ENCODE data around the gene LRMDA. TPM values are rescaled to one million over a fixed set of nuclear protein-coding genes. Genes with fewer than 3 reads are reported as not detected.

The LRMDA gene
- total and polyA plus RNA-seq, 2 of the 8 experiments (the other 6 are each of a cell fraction or from before 2014, with no cell fraction given) = 0.86 to 2.8 TPM

DNA sequence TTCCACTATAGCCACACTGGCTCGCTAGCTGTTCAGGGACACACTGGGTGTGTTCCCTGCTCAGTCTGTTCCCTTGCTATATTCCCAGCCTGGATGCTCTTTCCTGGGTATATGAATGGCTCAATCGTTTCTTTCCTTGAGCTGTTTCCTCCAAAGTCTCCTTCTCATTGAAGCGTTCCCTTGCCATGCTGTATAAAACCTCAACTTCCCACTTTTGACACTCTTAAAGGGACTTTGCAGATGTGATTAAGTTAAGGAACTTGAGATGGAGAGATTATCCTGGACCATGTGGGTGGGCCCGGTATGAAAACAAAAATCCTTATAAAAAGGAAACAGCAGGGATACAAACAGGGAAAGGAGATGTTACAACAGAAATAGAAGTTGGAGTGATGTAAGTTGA, 973.1 kb downstream of the LRMDA start:
- H3K79me1 ChIP-seq (ENCODE audit: low read depth, low read length) = no peaks in the 10 kb centered on the region
- TF ChIP-seq, protein P1, sequence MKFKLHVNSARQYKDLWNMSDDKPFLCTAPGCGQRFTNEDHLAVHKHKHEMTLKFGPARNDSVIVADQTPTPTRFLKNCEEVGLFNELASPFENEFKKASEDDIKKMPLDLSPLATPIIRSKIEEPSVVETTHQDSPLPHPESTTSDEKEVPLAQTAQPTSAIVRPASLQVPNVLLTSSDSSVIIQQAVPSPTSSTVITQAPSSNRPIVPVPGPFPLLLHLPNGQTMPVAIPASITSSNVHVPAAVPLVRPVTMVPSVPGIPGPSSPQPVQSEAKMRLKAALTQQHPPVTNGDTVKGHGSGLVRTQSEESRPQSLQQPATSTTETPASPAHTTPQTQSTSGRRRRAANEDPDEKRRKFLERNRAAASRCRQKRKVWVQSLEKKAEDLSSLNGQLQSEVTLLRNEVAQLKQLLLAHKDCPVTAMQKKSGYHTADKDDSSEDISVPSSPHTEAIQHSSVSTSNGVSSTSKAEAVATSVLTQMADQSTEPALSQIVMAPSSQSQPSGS (IDR thresholded peaks at IDR 0.05; ENCODE audit: low read length) = no peak
- TF ChIP-seq JUN (IDR thresholded peaks at IDR 0.05; ENCODE audit: low read depth, low read length) (no peak), EZH2 (IDR thresholded peaks at IDR 0.05; ENCODE audit: low read depth, low read length, severe bottlenecking) (no peak), HDAC6 (IDR thresholded peaks at IDR 0.05; ENCODE audit: low read depth, low read length) (no peak), CEBPB (IDR thresholded peaks at IDR 0.05; ENCODE audit: low read depth, low read length) (no peak), ZNF274 (IDR thresholded peaks at IDR 0.05; ENCODE audit: borderline replicate concordance, extremely low read depth, low read length) (no peak), GABPA (IDR thresholded peaks at IDR 0.05; ENCODE audit: borderline replicate concordance, insufficient read depth, low read length) (no peak), BACH1 (IDR thresholded peaks at IDR 0.05; ENCODE audit: low read length) (no peak), GTF2F1 (IDR thresholded peaks at IDR 0.05; ENCODE audit: borderline replicate concordance, low read depth, low read length) (no peak)

More for the DNA sequence above, 973.1 kb downstream of the LRMDA start:
- H4K5ac ChIP-seq (ENCODE audit: insufficient read length, low read depth, low read length) = no peak overlapping the region
- H3K14ac ChIP-seq (ENCODE audit: insufficient read length) = no peak overlapping the region
- H3K4ac ChIP-seq (replicated peaks; ENCODE audit: insufficient read length, low read depth, low read length) = no peak overlapping the region
- no peaks in the 10 kb centered on the region for H4K20me1 ChIP-seq (replicated peaks in 1 of 2; ENCODE audit: control insufficient read depth in 1 of 2, insufficient read depth in 2 of 2, low read length in 2 of 2)
- H2BK5ac ChIP-seq (ENCODE audit: low read depth, low read length) = no peak overlapping the region
- H2BK15ac ChIP-seq (ENCODE audit: low read length) = no peak overlapping the region
- no peak overlapping the region for H3K9ac ChIP-seq (replicated peaks in 1 of 4; ENCODE audit: extremely low read depth in 1 of 4, low read depth in 3 of 4, low read length in 3 of 4)
- no peak overlapping the region for H4K8ac ChIP-seq (ENCODE audit: extremely low read depth, insufficient read depth, low read length)
- H2BK12ac ChIP-seq (ENCODE audit: low read depth, low read length) = no peak overlapping the region
- no peaks in the 10 kb centered on the region for H3K27me3 ChIP-seq (replicated peaks in 1 of 4; ENCODE audit: control insufficient read depth in 3 of 4, extremely low read depth in 1 of 4, insufficient read depth in 3 of 4, low read length in 3 of 4)
- no peak overlapping the region for H2AFZ ChIP-seq (ENCODE audit: low read length)
- no peak for FAIRE-seq
- H3K56ac ChIP-seq (replicated peaks; ENCODE audit: insufficient read length, low read depth, low read length) = no peak overlapping the region
- H3K9me3 ChIP-seq (ENCODE audit: insufficient read depth in 2 of 2, low read depth in 1 of 2, low read length in 1 of 2) = no peaks in the 10 kb centered on the region
- no peaks in the 10 kb centered on the region for H3K36me3 ChIP-seq (ENCODE audit: control insufficient read depth in 2 of 4, insufficient read depth in 4 of 4, low read length in 3 of 4)
- no peak overlapping the region for H3K23ac ChIP-seq (ENCODE audit: insufficient read length)
- no peaks in the 10 kb centered on the region for H3K23me2 ChIP-seq (ENCODE audit: low read depth, low read length)
- no peak overlapping the region for H2BK20ac ChIP-seq (ENCODE audit: low read length)
- no peak overlapping the region for H3K18ac ChIP-seq (ENCODE audit: extremely low read depth, low read length)
- H3K4me2 ChIP-seq (ENCODE audit: insufficient read depth in 1 of 2, low read depth in 2 of 2, low read length in 2 of 2) = no peak overlapping the region
- POLR2A ChIA-PET (ENCODE audit: partially characterized antibody) = no interaction called here
- CTCF ChIA-PET (ENCODE audit: partially characterized antibody) = no interaction called here
- 85% methylated on average over 4 of the region's 4 CpGs; no CpG with 5 or more reads in 1 of the 2 experiments for WGBS, 2 experiments (ENCODE audit: extremely low coverage in 1 of 2, insufficient coverage in 1 of 2, insufficient read length in 1 of 2, insufficient replicate concordance in 2 of 2, low coverage in 1 of 2, low lambda C conversion rate in 2 of 2, missing lambda C conversion rate in 1 of 2)
- no peak overlapping the region for H2AK5ac ChIP-seq (ENCODE audit: low read depth, low read length)
- DNase-seq (ENCODE audit: low read depth in 1 of 2, low spot score in 2 of 2) = no peak
- no peak overlapping the region for H2BK120ac ChIP-seq (replicated peaks; ENCODE audit: low read depth, low read length)
- H3K4me1 ChIP-seq (replicated peaks in 1 of 4; ENCODE audit: control insufficient read depth in 3 of 4, insufficient read depth in 4 of 4, low read length in 3 of 4) = no peaks in the 10 kb centered on the region
- H4K91ac ChIP-seq (replicated peaks; ENCODE audit: insufficient read length, low read length) = no peak overlapping the region
- no peak overlapping the region for H3K4me3 ChIP-seq (ENCODE audit: extremely low read depth in 1 of 4, insufficient read depth in 2 of 4, low read depth in 3 of 4, low read length in 4 of 4)
- H3K79me2 ChIP-seq (ENCODE audit: control insufficient read depth in 1 of 2, insufficient read depth in 2 of 2, low read length in 2 of 2) = no peaks in the 10 kb centered on the region
- no peak overlapping the region for H3K27ac ChIP-seq (ENCODE audit: low read depth, low read length)
